Endothelial cell of umbilical vein (primary cell): ENCODE data around the gene CELA2B. TPM values are rescaled to one million over a fixed set of nuclear protein-coding genes. Genes with fewer than 3 reads are reported as not detected.

Source experiments
- BruUV-seq: library from RNA; stranded (reverse); fragments of 400-500 nt; replicated peaks from 2 replicates; lab custom pipeline; 2021; lab: Mats Ljungman, UMichigan
- CTCF ChIA-PET: fragments of 300-600, 350-600 bp; sonication (Branson Sonifier 250); formaldehyde crosslinking; loops from one replicate; lab custom pipeline; 2021; ENCODE audit warnings: antibody characterized with exemption, inconsistent platforms; lab: Charles Lee
- POLR2A ChIA-PET: fragments of 300-600, 350-600 bp; sonication (Branson Sonifier 250); formaldehyde crosslinking; loops from one replicate; lab custom pipeline; 2021; ENCODE audit warnings: antibody characterized with exemption, inconsistent platforms; lab: Charles Lee
- DNase-seq: peaks from one replicate; pipeline ENCODE4 v3.0.0-alpha.2; 2011; ENCODE audit warnings: low read depth, low spot score
- FAIRE-seq: peaks from 2 replicates; lab custom pipeline; 2011; peaks lifted over from hg19 to GRCh38; lab: Jason Lieb, UNC
- H2AFZ ChIP-seq: 2 replicates; pipeline ENCODE4 v1.6.0; 2012; ENCODE audit warnings: low read depth, low read length, control low read depth, inconsistent platforms
- H3K27ac ChIP-seq: 2 replicates; pipeline ENCODE4 v1.5.1; 2011; ENCODE audit warnings: low read depth, mild to moderate bottlenecking, control low read depth, low read length, moderate library complexity; ENCODE audit not compliant: insufficient read depth
- H3K27me3 ChIP-seq, 2 experiments: 2 replicates each; pipeline versions ENCODE4 v1.6.0 to v1.6.1; 2011; ENCODE audit warnings: low read length in 2 of 2, mixed read lengths in 1 of 2; ENCODE audit not compliant: control insufficient read depth in 2 of 2, insufficient read depth in 2 of 2
- H3K36me3 ChIP-seq, 2 experiments: 2 replicates in 1 of 2; 3 replicates in 1 of 2; pipeline ENCODE4 v1.5.1; 2011; ENCODE audit warnings: low read length in 2 of 2, mild to moderate bottlenecking in 1 of 2, moderate library complexity in 1 of 2; ENCODE audit not compliant: control insufficient read depth in 2 of 2, insufficient read depth in 2 of 2; ENCODE audit errors: extremely low read depth in 1 of 2
- H3K4me1 ChIP-seq: 3 replicates; pipeline ENCODE4 v1.5.1; 2011; ENCODE audit warnings: mild to moderate bottlenecking, low read length; ENCODE audit not compliant: control insufficient read depth, insufficient read depth; ENCODE audit errors: extremely low read depth
- H3K4me2 ChIP-seq: 2 replicates; pipeline ENCODE4 v1.6.1; 2011; ENCODE audit warnings: low read length, control low read depth, mixed read lengths; ENCODE audit not compliant: insufficient read depth
- H3K4me3 ChIP-seq, 3 experiments: fragments of 200-600 bp in 1 of 3; sonication (generic), shearing (Covaris generic) in 1 of 3; replicated peaks in 1 of 3; 2 replicates each; pipeline ENCODE4 v1.5.1; 2011 to 2016; ENCODE audit warnings: control low read depth in 3 of 3, low read length in 3 of 3, mild to moderate bottlenecking in 2 of 3, inconsistent platforms in 1 of 3, low read depth in 1 of 3, moderate library complexity in 1 of 3; ENCODE audit not compliant: insufficient read depth in 1 of 3
- H3K79me2 ChIP-seq: 2 replicates; pipeline ENCODE4 v1.6.0; 2012; ENCODE audit warnings: low read length, inconsistent platforms; ENCODE audit not compliant: control insufficient read depth, insufficient read depth
- H3K9ac ChIP-seq: replicated peaks from 2 replicates; pipeline ENCODE3; 2011; ENCODE audit warnings: low read length, control low read depth; ENCODE audit not compliant: insufficient read depth; ENCODE audit errors: extremely low read depth
- H3K9me1 ChIP-seq: replicated peaks from 3 replicates; pipeline ENCODE4 v1.6.0; 2011; ENCODE audit warnings: mild to moderate bottlenecking, low read length; ENCODE audit not compliant: control insufficient read depth, insufficient read depth; ENCODE audit errors: extremely low read depth
- H3K9me3 ChIP-seq: replicated peaks from 2 replicates; pipeline ENCODE4 v1.5.1; 2012; ENCODE audit warnings: low read length, inconsistent platforms; ENCODE audit not compliant: control insufficient read depth, insufficient read depth
- H4K20me1 ChIP-seq: replicated peaks from 2 replicates; pipeline ENCODE3; 2011; ENCODE audit warnings: mild to moderate bottlenecking, low read length; ENCODE audit not compliant: control insufficient read depth, insufficient read depth; ENCODE audit errors: extremely low read depth
- EZH2 ChIP-seq: IDR thresholded peaks from 2 replicates; pipeline ENCODE4 v1.6.1; 2012; ENCODE audit warnings: borderline replicate concordance, low read depth, mild to moderate bottlenecking, moderate library complexity, low read length, inconsistent platforms; ENCODE audit not compliant: severe bottlenecking
- FOS ChIP-seq: IDR thresholded peaks from 2 replicates; pipeline ENCODE4 v1.6.1; 2011; ENCODE audit warnings: mild to moderate bottlenecking, low read length, moderate library complexity, borderline replicate concordance; ENCODE audit not compliant: insufficient read depth
- GATA2 ChIP-seq: IDR thresholded peaks from 2 replicates; pipeline ENCODE4 v1.7.0; 2011; ENCODE audit warnings: low read depth, mild to moderate bottlenecking, moderate library complexity, mixed read lengths, low read length; ENCODE audit not compliant: insufficient read length, insufficient read depth
- JUN ChIP-seq: IDR thresholded peaks from 2 replicates; pipeline ENCODE4 v1.6.1; 2011; ENCODE audit warnings: borderline replicate concordance, low read depth; ENCODE audit not compliant: insufficient read length, insufficient read depth
- MYC ChIP-seq: IDR thresholded peaks from one replicate; pipeline ENCODE4 v1.6.1; 2011; ENCODE audit warnings: mild to moderate bottlenecking, low read depth, low read length
- POLR2A ChIP-seq: IDR thresholded peaks from 2 replicates; pipeline ENCODE4 v1.6.1; 2012; ENCODE audit warnings: low read depth, mild to moderate bottlenecking, control low read depth, low read length
- POLR2AphosphoS5 ChIP-seq: IDR thresholded peaks from 2 replicates; pipeline ENCODE4 v1.6.1; 2012; ENCODE audit warnings: low read depth, mild to moderate bottlenecking, control low read depth, low read length, moderate library complexity; ENCODE audit not compliant: insufficient read depth
- dilution Hi-C: fragments of 300-500 bp; cut with MboI; formaldehyde crosslinking; loops from one replicate; pipeline ENCODE4 v1.15.0; 2019; ENCODE audit warnings: low sequenced_read_pairs; ENCODE audit not compliant: extremely low pct_ligation_motif_present
- intact Hi-C: fragments of 100-400 bp; cut with micrococcal nuclease; formaldehyde crosslinking; loops from one replicate; pipeline ENCODE4 v1.10.0; 2022
- polyA plus RNA-seq, 4 experiments: library from polyadenylated mRNA; depleted of rRNA in 3 of 4; stranded (reverse) in 3 of 4; unstranded in 1 of 4; fragments of >200 nt; gene quantifications; 2 replicates each; pipeline versions ENCODE4 v1.2.1 to v1.2.3, GENCODE V29; 2011 to 2012; ENCODE audit warnings: missing spikeins in 1 of 4
- total RNA-seq: library from RNA; stranded (reverse); gene quantifications from 2 replicates; pipeline ENCODE4 v1.2.3, GENCODE V29; 2021
- TF ChIP-seq, protein P1 (sequence below), 2 donors: IDR thresholded peaks; 1 replicate in 1 of 2; 2 replicates in 1 of 2; pipeline ENCODE4 v1.5.1; 2011; ENCODE audit warnings: low read length in 2 of 2, mild to moderate bottlenecking in 2 of 2, moderate library complexity in 2 of 2, control low read depth in 1 of 2, inconsistent platforms in 1 of 2, low read depth in 1 of 2; ENCODE audit not compliant: insufficient read depth in 1 of 2; ENCODE audit errors: extremely low read depth in 1 of 2
- TF ChIP-seq, protein P2 (sequence below): IDR thresholded peaks from 2 replicates; pipeline ENCODE4 v1.6.1; 2011; ENCODE audit not compliant: insufficient read depth, insufficient read length

Gene CELA2B
- total and polyA plus RNA-seq, 2 donors (not counting 3 experiments of a cell fraction or from before 2014, with no cell fraction given) = not detected

DNA sequence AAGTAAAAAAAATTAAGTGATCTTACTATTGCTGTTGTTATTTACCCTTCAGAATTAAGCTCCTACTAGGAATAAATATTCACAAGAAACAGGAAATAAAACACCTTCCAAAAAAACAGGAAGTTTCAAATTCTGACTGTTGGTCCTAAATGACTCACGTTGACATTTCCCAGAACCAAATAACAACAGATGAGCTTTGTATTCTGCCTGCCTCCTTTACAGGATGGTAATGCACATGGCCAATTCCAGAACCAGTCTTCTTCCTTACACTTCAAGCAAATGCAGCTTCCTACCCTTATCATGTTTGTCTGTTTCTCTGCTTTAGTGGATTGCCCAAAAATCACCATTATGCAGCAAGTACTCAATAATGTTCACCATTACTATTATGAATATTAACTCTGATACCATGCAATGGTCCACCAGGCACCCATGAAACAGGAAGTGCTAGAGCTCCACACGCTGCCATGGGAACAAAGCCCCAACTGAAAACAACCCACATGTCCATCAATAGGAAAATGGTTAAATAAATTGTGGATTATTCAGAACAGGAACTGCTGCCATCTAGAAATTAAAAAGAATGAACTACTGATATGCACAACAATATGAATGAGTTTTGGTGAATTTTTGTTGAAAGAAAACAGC is 39.2 kb downstream of the CELA2B start:
- peak; percentile 27 for TF ChIP-seq FOS
- peak; percentile 17 for TF ChIP-seq JUN
- TF ChIP-seq, protein P1, sequence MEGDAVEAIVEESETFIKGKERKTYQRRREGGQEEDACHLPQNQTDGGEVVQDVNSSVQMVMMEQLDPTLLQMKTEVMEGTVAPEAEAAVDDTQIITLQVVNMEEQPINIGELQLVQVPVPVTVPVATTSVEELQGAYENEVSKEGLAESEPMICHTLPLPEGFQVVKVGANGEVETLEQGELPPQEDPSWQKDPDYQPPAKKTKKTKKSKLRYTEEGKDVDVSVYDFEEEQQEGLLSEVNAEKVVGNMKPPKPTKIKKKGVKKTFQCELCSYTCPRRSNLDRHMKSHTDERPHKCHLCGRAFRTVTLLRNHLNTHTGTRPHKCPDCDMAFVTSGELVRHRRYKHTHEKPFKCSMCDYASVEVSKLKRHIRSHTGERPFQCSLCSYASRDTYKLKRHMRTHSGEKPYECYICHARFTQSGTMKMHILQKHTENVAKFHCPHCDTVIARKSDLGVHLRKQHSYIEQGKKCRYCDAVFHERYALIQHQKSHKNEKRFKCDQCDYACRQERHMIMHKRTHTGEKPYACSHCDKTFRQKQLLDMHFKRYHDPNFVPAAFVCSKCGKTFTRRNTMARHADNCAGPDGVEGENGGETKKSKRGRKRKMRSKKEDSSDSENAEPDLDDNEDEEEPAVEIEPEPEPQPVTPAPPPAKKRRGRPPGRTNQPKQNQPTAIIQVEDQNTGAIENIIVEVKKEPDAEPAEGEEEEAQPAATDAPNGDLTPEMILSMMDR (IDR thresholded peaks at IDR 0.05; ENCODE audit: extremely low read depth in 1 of 2, insufficient read depth in 1 of 2, low read depth in 1 of 2, low read length in 2 of 2) = no peak
- no peak for TF ChIP-seq GATA2
- H4K20me1 ChIP-seq = no peaks in the 10 kb centered on the region
- H3K36me3 ChIP-seq = no peaks in the 10 kb centered on the region
- H3K9ac ChIP-seq = no peak overlapping the region
- intact Hi-C loops = no loop called here
- H3K27ac ChIP-seq = no peak overlapping the region
- no peak overlapping the region for H2AFZ ChIP-seq
- POLR2A ChIA-PET = no interaction called here
- no TSS peak for BruUV-seq
- no peaks in the 10 kb centered on the region for H3K9me3 ChIP-seq
- DNase-seq (no peak), FAIRE-seq (peak; percentile 73)
- dilution Hi-C loops = no loop called here
- H3K79me2 ChIP-seq = no peaks in the 10 kb centered on the region
- H3K27me3 ChIP-seq = no peaks in the 10 kb centered on the region
- H3K9me1 ChIP-seq = no peaks in the 10 kb centered on the region
- H3K4me2 ChIP-seq = peak overlapping the region; percentile 17
- no peak overlapping the region for H3K4me3 ChIP-seq
- peaks cover 8% of the 10 kb centered on the region for H3K4me1 ChIP-seq
- CTCF ChIA-PET = interaction anchor here (0.9 kb wide), 1 partner anchor 13 kb away, joined by 4 read pairs; no protein-coding TSS in a partner anchor

DNA sequence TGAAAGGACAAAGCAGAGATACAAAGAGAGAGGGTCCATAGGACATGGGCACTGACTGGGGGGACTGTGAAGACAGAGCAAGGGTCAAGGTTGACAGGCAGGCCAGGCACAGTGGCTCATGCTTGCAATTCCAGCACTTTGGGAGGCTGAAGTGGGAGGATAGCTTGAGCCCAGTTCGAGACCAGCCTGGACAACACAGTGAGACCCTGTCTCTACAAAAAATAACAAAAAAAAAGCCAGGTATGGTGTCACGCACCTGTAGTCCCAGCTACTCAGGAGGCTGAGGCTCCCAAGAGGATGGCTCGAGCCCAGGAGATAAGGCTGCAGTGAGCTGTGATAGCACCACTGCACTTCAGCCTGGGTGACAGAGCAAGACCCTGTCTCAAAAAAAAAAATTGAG is 43.7 kb downstream of the CELA2B start:
- no peaks in the 10 kb centered on the region for H3K27me3 ChIP-seq
- intact Hi-C loops = loop anchor here (10.0 kb wide), 1 partner anchor 325 kb away; the partner anchor contains the start of gene SPEN
- no peak overlapping the region for H3K4me3 ChIP-seq
- H3K27ac ChIP-seq = no peak overlapping the region
- no peaks in the 10 kb centered on the region for H3K9me3 ChIP-seq
- no peaks in the 10 kb centered on the region for H3K9me1 ChIP-seq
- H2AFZ ChIP-seq = no peak overlapping the region
- H3K4me2 ChIP-seq = no peak overlapping the region
- DNase-seq (no peak), FAIRE-seq (no peak)
- H3K79me2 ChIP-seq = no peaks in the 10 kb centered on the region
- H3K9ac ChIP-seq = no peak overlapping the region
- peaks cover 13% of the 10 kb centered on the region for H3K4me1 ChIP-seq
- no peak for TF ChIP-seq EZH2
- no peak for TF ChIP-seq JUN
- TF ChIP-seq GATA2 = no peak
- no peak for TF ChIP-seq POLR2AphosphoS5
- TF ChIP-seq, protein P1 (IDR thresholded peaks at IDR 0.05; ENCODE audit: extremely low read depth in 1 of 2, insufficient read depth in 1 of 2, low read depth in 1 of 2, low read length in 2 of 2) = no peak
- TF ChIP-seq, protein P2, sequence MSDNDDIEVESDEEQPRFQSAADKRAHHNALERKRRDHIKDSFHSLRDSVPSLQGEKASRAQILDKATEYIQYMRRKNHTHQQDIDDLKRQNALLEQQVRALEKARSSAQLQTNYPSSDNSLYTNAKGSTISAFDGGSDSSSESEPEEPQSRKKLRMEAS = no peak
- TF ChIP-seq POLR2A = no peak
- no peak for TF ChIP-seq MYC
- no peak for TF ChIP-seq FOS
- dilution Hi-C loops = no loop called here
- ChIA-PET CTCF (no interaction called here), POLR2A (no interaction called here)
- no TSS peak for BruUV-seq
- H4K20me1 ChIP-seq = no peaks in the 10 kb centered on the region
- H3K36me3 ChIP-seq = no peaks in the 10 kb centered on the region
